H1 (cell line): ENCODE results near the gene CFAP74. TPM values are rescaled to one million over a fixed set of nuclear protein-coding genes. Genes with fewer than 3 reads are reported as not detected.

Source experiments
- CTCF ChIA-PET: fragments of 300-600 bp; sonication (Branson Sonifier 250); formaldehyde crosslinking; loops from one replicate; lab custom pipeline; 2021; ENCODE audit not compliant: partially characterized antibody; lab: Charles Lee
- POLR2A ChIA-PET: fragments of 300-600 bp; sonication (Branson Sonifier 250); formaldehyde crosslinking; loops from one replicate; lab custom pipeline; 2021; ENCODE audit warnings: inconsistent platforms; ENCODE audit not compliant: partially characterized antibody; lab: Charles Lee
- DNase-seq, 2 experiments: peaks; one replicate each; pipeline versions ENCODE4 v3.0.0 to v3.0.0-alpha.2; 2010 to 2022; ENCODE audit warnings: low spot score in 2 of 2, low read depth in 1 of 2, mixed read lengths in 1 of 2
- FAIRE-seq: peaks from 2 replicates; lab custom pipeline; 2011; peaks lifted over from hg19 to GRCh38; lab: Jason Lieb, UNC
- H2AFZ ChIP-seq: 2 replicates; pipeline ENCODE4 v1.8.1; 2012; ENCODE audit warnings: low read length, inconsistent platforms
- H2AK5ac ChIP-seq: 2 replicates; pipeline ENCODE4 v1.6.1; 2013; ENCODE audit warnings: low read depth, low read length
- H2BK120ac ChIP-seq: replicated peaks from 2 replicates; pipeline ENCODE3; 2013; ENCODE audit warnings: low read depth, low read length, inconsistent platforms
- H2BK12ac ChIP-seq: 2 replicates; pipeline ENCODE4 v1.6.1; 2013; ENCODE audit warnings: low read depth, low read length
- H2BK15ac ChIP-seq: 2 replicates; pipeline ENCODE4 v1.6.1; 2013; ENCODE audit warnings: low read length
- H2BK20ac ChIP-seq: 2 replicates; pipeline ENCODE4 v1.6.1; 2013; ENCODE audit warnings: low read length
- H2BK5ac ChIP-seq: 2 replicates; pipeline ENCODE4 v1.6.1; 2013; ENCODE audit warnings: low read depth, low read length
- H3K14ac ChIP-seq: 2 replicates; pipeline ENCODE4 v1.6.1; 2013; ENCODE audit warnings: inconsistent platforms; ENCODE audit not compliant: insufficient read length
- H3K18ac ChIP-seq: 2 replicates; pipeline ENCODE4 v1.6.1; 2013; ENCODE audit warnings: low read length; ENCODE audit errors: extremely low read depth
- H3K23ac ChIP-seq: 2 replicates; pipeline ENCODE4 v1.6.1; 2013; ENCODE audit warnings: inconsistent platforms; ENCODE audit not compliant: insufficient read length
- H3K23me2 ChIP-seq: 2 replicates; pipeline ENCODE4 v1.6.1; 2013; ENCODE audit warnings: low read depth, low read length
- H3K27ac ChIP-seq: 2 replicates; pipeline ENCODE4 v1.6.1; 2011; ENCODE audit warnings: low read depth, low read length, inconsistent platforms
- H3K27me3 ChIP-seq, 4 experiments: replicated peaks in 1 of 4; 1 replicate in 1 of 4; 2 replicates in 3 of 4; pipeline versions ENCODE4 v1.6.1 to v1.8.1; 2011 to 2013; ENCODE audit warnings: low read length in 3 of 4, mild to moderate bottlenecking in 3 of 4, inconsistent platforms in 2 of 4, mixed read lengths in 2 of 4, moderate library complexity in 1 of 4; ENCODE audit not compliant: control insufficient read depth in 3 of 4, insufficient read depth in 3 of 4; ENCODE audit errors: extremely low read depth in 1 of 4
- H3K36me3 ChIP-seq, 4 experiments: 2 replicates each; pipeline versions ENCODE4 v1.6.1 to v1.8.1; 2011 to 2013; ENCODE audit warnings: mild to moderate bottlenecking in 4 of 4, low read length in 3 of 4, moderate library complexity in 2 of 4, control low read depth in 1 of 4, inconsistent platforms in 1 of 4; ENCODE audit not compliant: insufficient read depth in 4 of 4, control insufficient read depth in 2 of 4
- H3K4ac ChIP-seq: replicated peaks from 2 replicates; pipeline ENCODE3; 2013; ENCODE audit warnings: low read length, low read depth, mixed read lengths, inconsistent platforms; ENCODE audit not compliant: insufficient read length
- H3K4me1 ChIP-seq, 4 experiments: replicated peaks in 1 of 4; 1 replicate in 1 of 4; 2 replicates in 3 of 4; pipeline versions ENCODE4 v1.6.1 to v1.8.1; 2011 to 2013; ENCODE audit warnings: low read length in 3 of 4, inconsistent platforms in 2 of 4, mixed read lengths in 1 of 4; ENCODE audit not compliant: insufficient read depth in 4 of 4, control insufficient read depth in 3 of 4
- H3K4me2 ChIP-seq, 2 experiments: 2 replicates each; pipeline versions ENCODE4 v1.6.1 to v1.8.1; 2011 to 2013; ENCODE audit warnings: low read depth in 2 of 2, low read length in 2 of 2, control low read depth in 1 of 2, inconsistent platforms in 1 of 2, mild to moderate bottlenecking in 1 of 2; ENCODE audit not compliant: insufficient read depth in 1 of 2
- H3K4me3 ChIP-seq, 4 experiments: fragments of 200-600, 300-600 bp in 1 of 4; sonication (generic), shearing (Covaris generic), sonication (Bioruptor Twin) in 1 of 4; 2 replicates each; pipeline versions ENCODE4 v1.5.1 to v1.8.1; 2011 to 2016; ENCODE audit warnings: low read length in 4 of 4, low read depth in 3 of 4, control low read depth in 2 of 4, inconsistent platforms in 2 of 4, mild to moderate bottlenecking in 2 of 4, mixed read lengths in 1 of 4, moderate library complexity in 1 of 4; ENCODE audit not compliant: insufficient read depth in 2 of 4; ENCODE audit errors: extremely low read depth in 1 of 4
- H3K56ac ChIP-seq: replicated peaks from 2 replicates; pipeline ENCODE3; 2013; ENCODE audit warnings: low read depth, mild to moderate bottlenecking, mixed read lengths, low read length, inconsistent platforms; ENCODE audit not compliant: insufficient read length
- H3K79me1 ChIP-seq: 2 replicates; pipeline ENCODE4 v1.6.1; 2013; ENCODE audit warnings: low read depth, low read length, control low read depth
- H3K79me2 ChIP-seq, 2 experiments: 2 replicates each; pipeline versions ENCODE4 v1.6.1 to v1.8.1; 2012 to 2013; ENCODE audit warnings: low read length in 2 of 2, mild to moderate bottlenecking in 2 of 2, inconsistent platforms in 1 of 2; ENCODE audit not compliant: insufficient read depth in 2 of 2, control insufficient read depth in 1 of 2
- H3K9ac ChIP-seq, 4 experiments: replicated peaks in 1 of 4; 1 replicate in 1 of 4; 2 replicates in 3 of 4; pipeline versions ENCODE4 v1.6.1 to v1.8.1; 2011 to 2013; ENCODE audit warnings: low read depth in 3 of 4, low read length in 3 of 4, control low read depth in 2 of 4, mild to moderate bottlenecking in 2 of 4, moderate library complexity in 2 of 4, inconsistent platforms in 1 of 4; ENCODE audit errors: extremely low read depth in 1 of 4
- H3K9me3 ChIP-seq, 2 experiments: 2 replicates each; pipeline versions ENCODE4 v1.6.1 to v1.8.1; 2012 to 2013; ENCODE audit warnings: mild to moderate bottlenecking in 2 of 2, moderate library complexity in 2 of 2, control low read depth in 1 of 2, inconsistent platforms in 1 of 2, low read depth in 1 of 2, low read length in 1 of 2, mixed read lengths in 1 of 2; ENCODE audit not compliant: insufficient read depth in 2 of 2
- H4K20me1 ChIP-seq, 2 experiments: replicated peaks in 1 of 2; 2 replicates each; pipeline versions ENCODE3 to v1.8.1; 2011 to 2013; ENCODE audit warnings: inconsistent platforms in 2 of 2, low read length in 2 of 2, mild to moderate bottlenecking in 1 of 2; ENCODE audit not compliant: insufficient read depth in 2 of 2, control insufficient read depth in 1 of 2
- H4K5ac ChIP-seq: 2 replicates; pipeline ENCODE4 v1.6.1; 2013; ENCODE audit warnings: low read length, low read depth, mixed read lengths, inconsistent platforms; ENCODE audit not compliant: insufficient read length
- H4K8ac ChIP-seq: 2 replicates; pipeline ENCODE4 v1.8.0; 2013; ENCODE audit warnings: mild to moderate bottlenecking, moderate library complexity, low read length, inconsistent platforms; ENCODE audit not compliant: insufficient read depth; ENCODE audit errors: extremely low read depth
- H4K91ac ChIP-seq: replicated peaks from 2 replicates; pipeline ENCODE3; 2013; ENCODE audit warnings: low read length, mixed read lengths, inconsistent platforms; ENCODE audit not compliant: insufficient read length
- HDAC2 ChIP-seq, 2 experiments: fragments of 300-600 bp in 1 of 2; sonication (generic) in 1 of 2; IDR thresholded peaks; 2 replicates each; pipeline ENCODE4 v1.6.1; 2011 to 2012; ENCODE audit warnings: low read depth in 2 of 2, low read length in 2 of 2, mild to moderate bottlenecking in 2 of 2, moderate library complexity in 2 of 2, borderline replicate concordance in 1 of 2, inconsistent platforms in 1 of 2
- SIX5 ChIP-seq: IDR thresholded peaks from 2 replicates; pipeline ENCODE4 v1.6.1; 2011; ENCODE audit warnings: mild to moderate bottlenecking, low read depth, low read length
- ZNF274 ChIP-seq: IDR thresholded peaks from 2 replicates; pipeline ENCODE4 v1.7.0; 2012; ENCODE audit warnings: low read length, borderline replicate concordance; ENCODE audit errors: extremely low read depth
- WGBS, 2 experiments: shearing (Covaris generic) in 1 of 2; methylation state at CpG; one replicate each; pipeline versions ENCODE4 v1.1.6 to v1.1.7; 2013 to 2015; ENCODE audit warnings: low lambda C conversion rate in 2 of 2, mixed read lengths in 2 of 2, inconsistent platforms in 1 of 2, low coverage in 1 of 2, missing lambda C conversion rate in 1 of 2; ENCODE audit not compliant: insufficient replicate concordance in 2 of 2, insufficient coverage in 1 of 2, insufficient read length in 1 of 2; ENCODE audit errors: extremely low coverage in 1 of 2, missing lambda C conversion rate in 1 of 2; 5-methylcytosine and 5-hydroxymethylcytosine counted together
- polyA plus RNA-seq, 7 experiments: library from polyadenylated mRNA; depleted of rRNA in 3 of 7; stranded (reverse) in 5 of 7; unstranded in 2 of 7; fragments of >200 nt in 5 of 7; fragments of 200-250 nt in 2 of 7; gene quantifications; 1 replicate in 5 of 7; 2 replicates in 1 of 7; 4 replicates in 1 of 7; pipeline versions ENCODE4 v1.2.1 to v1.2.3, GENCODE V29; 2011 to 2013; ENCODE audit warnings: missing spikeins in 2 of 7, mixed read lengths in 2 of 7
- total RNA-seq: library from RNA; stranded (reverse); fragmentation: NEBNext Ultra II Directional; extraction: Animal tissue kit (Norgen Biotek cat#: 25700); gene quantifications from 2 replicates; pipeline ENCODE4 v1.2.1, GENCODE V29; 2021

Gene CFAP74
- total and polyA plus RNA-seq, 2 of the 8 experiments (the other 6 are each of a cell fraction or from before 2014, with no cell fraction given): 0.09 to 0.20 TPM

GRCh38 chr1:1973716-1974642 is 29.6 kb downstream of the CFAP74 start:
- H3K18ac ChIP-seq: no peak overlapping the region
- peak overlapping the region; percentile 30 for H4K91ac ChIP-seq
- no peaks in the 10 kb centered on the region for H3K27me3 ChIP-seq
- no peak for FAIRE-seq
- no peak overlapping the region for H2BK12ac ChIP-seq
- no peak overlapping the region for H3K14ac ChIP-seq
- peaks cover 5% of the 10 kb centered on the region for H3K79me1 ChIP-seq
- peaks cover 6 to 10% of the 10 kb centered on the region in 2 experiments; a peak in 2 of 4 replicates for H3K9me3 ChIP-seq
- H3K9ac ChIP-seq: no peak overlapping the region
- ChIA-PET CTCF (interaction anchor here (0.8 to 2.9 kb wide), 4 partner anchors 13 to 72 kb away, joined by 3 to 12 read pairs (median 7); no protein-coding TSS in a partner anchor), POLR2A (interaction anchor here (0.6 kb wide), 1 partner anchor 33 kb away, joined by 3 read pairs; no protein-coding TSS in a partner anchor)
- no peak for DNase-seq
- peaks cover 0 to 7% of the 10 kb centered on the region in 2 experiments for H4K20me1 ChIP-seq
- H3K4ac ChIP-seq: no peak overlapping the region
- no peak overlapping the region for H3K23ac ChIP-seq
- no peak overlapping the region for H3K56ac ChIP-seq
- H3K23me2 ChIP-seq: no peaks in the 10 kb centered on the region; the same call in 1 of the 2 replicates
- H3K36me3 ChIP-seq: no peaks in the 10 kb centered on the region; a peak in 1 of 8 replicates
- WGBS, 2 experiments: 87% methylated on average over 31 of the region's 34 CpGs; no CpG with 5 or more reads in 1 of the 2 experiments
- no peak overlapping the region for H2AFZ ChIP-seq
- no peak overlapping the region for H3K4me2 ChIP-seq
- no peaks in the 10 kb centered on the region for H3K79me2 ChIP-seq
- H4K8ac ChIP-seq: peak overlapping the region; percentile 39; the same call in 1 of the 2 replicates
- no peak overlapping the region for H2BK5ac ChIP-seq
- H3K4me1 ChIP-seq: no peaks in the 10 kb centered on the region
- H2AK5ac ChIP-seq: no peak overlapping the region
- peak overlapping the region; percentile 81; the same call in 1 of the 2 replicates for H2BK15ac ChIP-seq
- no peak overlapping the region for H2BK120ac ChIP-seq
- H3K27ac ChIP-seq: no peak overlapping the region
- H3K4me3 ChIP-seq: no peak overlapping the region
- H4K5ac ChIP-seq: no peak overlapping the region
- H2BK20ac ChIP-seq: no peak overlapping the region
- TF ChIP-seq ZNF274: no peak
- TF ChIP-seq SIX5: no peak
- no peak for TF ChIP-seq HDAC2 (IDR thresholded peaks at IDR 0.05; ENCODE audit: borderline replicate concordance in 1 of 2, low read depth in 2 of 2, low read length in 2 of 2)
